Measurements from ENCODE around the gene C2CD2.

DNA sequence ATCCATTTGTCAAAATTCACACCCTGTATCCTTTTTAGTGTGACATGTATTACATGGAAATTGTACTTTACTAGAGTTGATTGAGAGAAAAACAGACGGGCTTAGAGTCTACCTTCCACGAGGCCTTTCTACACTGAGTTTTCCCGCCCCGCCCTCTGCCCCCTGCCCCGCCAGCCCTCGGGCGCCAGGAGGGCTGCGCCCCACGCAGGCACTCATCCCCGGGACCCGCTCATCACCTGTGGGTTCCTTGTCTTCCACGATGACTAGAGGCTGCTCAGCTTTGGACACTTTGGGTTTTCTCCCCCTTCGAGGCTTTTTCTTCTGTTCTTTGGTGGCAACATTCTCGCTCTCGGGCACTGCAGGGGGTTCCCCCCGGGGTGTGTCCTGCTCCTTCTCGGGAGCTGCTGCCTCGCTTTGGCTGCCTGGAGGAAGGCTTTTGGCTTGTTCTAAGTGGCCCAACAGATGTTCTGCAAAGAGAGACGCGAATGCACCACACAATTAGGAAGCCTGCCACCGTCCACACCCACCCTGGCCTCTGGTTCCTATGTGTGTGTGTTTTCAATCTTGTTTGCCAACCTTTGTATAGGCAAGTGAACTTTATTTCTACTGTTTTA, 114.3 kb downstream of the C2CD2 start:
- TF ChIP-seq GABPA (IDR thresholded peaks at IDR 0.05; ENCODE audit: low read depth) (no peak), TAF1 (IDR thresholded peaks at IDR 0.05; ENCODE audit: borderline replicate concordance, low read depth, low read length) (no peak), SMC3 (IDR thresholded peaks at IDR 0.05; ENCODE audit: low read depth, low read length) (no peak), RXRA (IDR thresholded peaks at IDR 0.05; ENCODE audit: borderline replicate concordance, low read depth) (no peak), FOXJ3 (CRISPR knock-in tag; IDR thresholded peaks at IDR 0.05) (no peak), NRF1 (IDR thresholded peaks at IDR 0.05; ENCODE audit: low read depth, low read length) (no peak), EP300 (IDR thresholded peaks at IDR 0.05; ENCODE audit: borderline replicate concordance in 1 of 2, low read depth in 1 of 2, low read length in 1 of 2) (no peak)
- TF ChIP-seq, protein P1, sequence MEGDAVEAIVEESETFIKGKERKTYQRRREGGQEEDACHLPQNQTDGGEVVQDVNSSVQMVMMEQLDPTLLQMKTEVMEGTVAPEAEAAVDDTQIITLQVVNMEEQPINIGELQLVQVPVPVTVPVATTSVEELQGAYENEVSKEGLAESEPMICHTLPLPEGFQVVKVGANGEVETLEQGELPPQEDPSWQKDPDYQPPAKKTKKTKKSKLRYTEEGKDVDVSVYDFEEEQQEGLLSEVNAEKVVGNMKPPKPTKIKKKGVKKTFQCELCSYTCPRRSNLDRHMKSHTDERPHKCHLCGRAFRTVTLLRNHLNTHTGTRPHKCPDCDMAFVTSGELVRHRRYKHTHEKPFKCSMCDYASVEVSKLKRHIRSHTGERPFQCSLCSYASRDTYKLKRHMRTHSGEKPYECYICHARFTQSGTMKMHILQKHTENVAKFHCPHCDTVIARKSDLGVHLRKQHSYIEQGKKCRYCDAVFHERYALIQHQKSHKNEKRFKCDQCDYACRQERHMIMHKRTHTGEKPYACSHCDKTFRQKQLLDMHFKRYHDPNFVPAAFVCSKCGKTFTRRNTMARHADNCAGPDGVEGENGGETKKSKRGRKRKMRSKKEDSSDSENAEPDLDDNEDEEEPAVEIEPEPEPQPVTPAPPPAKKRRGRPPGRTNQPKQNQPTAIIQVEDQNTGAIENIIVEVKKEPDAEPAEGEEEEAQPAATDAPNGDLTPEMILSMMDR (IDR thresholded peaks at IDR 0.05), result no peak
- TF ChIP-seq, protein P2, sequence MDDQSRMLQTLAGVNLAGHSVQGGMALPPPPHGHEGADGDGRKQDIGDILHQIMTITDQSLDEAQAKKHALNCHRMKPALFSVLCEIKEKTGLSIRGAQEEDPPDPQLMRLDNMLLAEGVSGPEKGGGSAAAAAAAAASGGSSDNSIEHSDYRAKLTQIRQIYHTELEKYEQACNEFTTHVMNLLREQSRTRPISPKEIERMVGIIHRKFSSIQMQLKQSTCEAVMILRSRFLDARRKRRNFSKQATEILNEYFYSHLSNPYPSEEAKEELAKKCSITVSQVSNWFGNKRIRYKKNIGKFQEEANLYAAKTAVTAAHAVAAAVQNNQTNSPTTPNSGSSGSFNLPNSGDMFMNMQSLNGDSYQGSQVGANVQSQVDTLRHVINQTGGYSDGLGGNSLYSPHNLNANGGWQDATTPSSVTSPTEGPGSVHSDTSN (IDR thresholded peaks at IDR 0.05), result no peak
- TF ChIP-seq, protein P3, sequence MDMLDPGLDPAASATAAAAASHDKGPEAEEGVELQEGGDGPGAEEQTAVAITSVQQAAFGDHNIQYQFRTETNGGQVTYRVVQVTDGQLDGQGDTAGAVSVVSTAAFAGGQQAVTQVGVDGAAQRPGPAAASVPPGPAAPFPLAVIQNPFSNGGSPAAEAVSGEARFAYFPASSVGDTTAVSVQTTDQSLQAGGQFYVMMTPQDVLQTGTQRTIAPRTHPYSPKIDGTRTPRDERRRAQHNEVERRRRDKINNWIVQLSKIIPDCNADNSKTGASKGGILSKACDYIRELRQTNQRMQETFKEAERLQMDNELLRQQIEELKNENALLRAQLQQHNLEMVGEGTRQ (IDR thresholded peaks at IDR 0.05; ENCODE audit: borderline replicate concordance, low read depth, low read length), result no peak
- TF ChIP-seq, protein P4, sequence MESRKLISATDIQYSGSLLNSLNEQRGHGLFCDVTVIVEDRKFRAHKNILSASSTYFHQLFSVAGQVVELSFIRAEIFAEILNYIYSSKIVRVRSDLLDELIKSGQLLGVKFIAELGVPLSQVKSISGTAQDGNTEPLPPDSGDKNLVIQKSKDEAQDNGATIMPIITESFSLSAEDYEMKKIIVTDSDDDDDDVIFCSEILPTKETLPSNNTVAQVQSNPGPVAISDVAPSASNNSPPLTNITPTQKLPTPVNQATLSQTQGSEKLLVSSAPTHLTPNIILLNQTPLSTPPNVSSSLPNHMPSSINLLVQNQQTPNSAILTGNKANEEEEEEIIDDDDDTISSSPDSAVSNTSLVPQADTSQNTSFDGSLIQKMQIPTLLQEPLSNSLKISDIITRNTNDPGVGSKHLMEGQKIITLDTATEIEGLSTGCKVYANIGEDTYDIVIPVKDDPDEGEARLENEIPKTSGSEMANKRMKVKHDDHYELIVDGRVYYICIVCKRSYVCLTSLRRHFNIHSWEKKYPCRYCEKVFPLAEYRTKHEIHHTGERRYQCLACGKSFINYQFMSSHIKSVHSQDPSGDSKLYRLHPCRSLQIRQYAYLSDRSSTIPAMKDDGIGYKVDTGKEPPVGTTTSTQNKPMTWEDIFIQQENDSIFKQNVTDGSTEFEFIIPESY (IDR thresholded peaks at IDR 0.05; ENCODE audit: borderline replicate concordance, low read depth), result no peak
